Mucosa of stomach (tissue), 1 donor: Measurements from ENCODE around the gene ACOT7.

Source experiments
- H3K27me3 ChIP-seq: one replicate; pipeline ENCODE4 v1.7.0; 2013; ENCODE audit warnings: mild to moderate bottlenecking, low read length; ENCODE audit not compliant: control insufficient read depth, insufficient read depth
- H3K36me3 ChIP-seq: one replicate; pipeline ENCODE4 v1.7.0; 2013; ENCODE audit warnings: low read length; ENCODE audit not compliant: control insufficient read depth, insufficient read depth
- H3K4me1 ChIP-seq: one replicate; pipeline ENCODE4 v1.7.0; 2013; ENCODE audit warnings: mild to moderate bottlenecking, low read length; ENCODE audit not compliant: control insufficient read depth, insufficient read depth
- H3K4me3 ChIP-seq: one replicate; pipeline ENCODE4 v1.7.0; 2013; ENCODE audit warnings: low read length
- H3K9ac ChIP-seq: one replicate; pipeline ENCODE4 v1.7.0; 2013; ENCODE audit warnings: mild to moderate bottlenecking, low read length, moderate library complexity
- H3K9me3 ChIP-seq: one replicate; pipeline ENCODE4 v1.7.0; 2013; ENCODE audit warnings: mild to moderate bottlenecking, low read length, moderate library complexity; ENCODE audit not compliant: control insufficient read depth
- donor health status: Pancreatic carcinoma.

Gene ACOT7

GRCh38 chr1:6279613-6280383, 113.8 kb downstream of the ACOT7 start:
- Histone ChIP-seq H3K9me3 (no peaks in the 10 kb centered on the region), H3K9ac (no peak overlapping the region), H3K27me3 (no peaks in the 10 kb centered on the region), H3K36me3 (no peaks in the 10 kb centered on the region), H3K4me3 (no peak overlapping the region), H3K4me1 (peaks cover 16% of the 10 kb centered on the region)

- no peak overlapping the region for H3K9ac ChIP-seq
- H3K9me3 ChIP-seq, result no peaks in the 10 kb centered on the region
- H3K4me3 ChIP-seq, result no peak overlapping the region
- H3K36me3 ChIP-seq, result no peaks in the 10 kb centered on the region
- H3K27me3 ChIP-seq, result no peaks in the 10 kb centered on the region
- H3K4me1 ChIP-seq, result peaks cover 16% of the 10 kb centered on the region
Measured at GRCh38 chr1:6279066-6279465, 114.5 kb downstream of the ACOT7 start.

DNA sequence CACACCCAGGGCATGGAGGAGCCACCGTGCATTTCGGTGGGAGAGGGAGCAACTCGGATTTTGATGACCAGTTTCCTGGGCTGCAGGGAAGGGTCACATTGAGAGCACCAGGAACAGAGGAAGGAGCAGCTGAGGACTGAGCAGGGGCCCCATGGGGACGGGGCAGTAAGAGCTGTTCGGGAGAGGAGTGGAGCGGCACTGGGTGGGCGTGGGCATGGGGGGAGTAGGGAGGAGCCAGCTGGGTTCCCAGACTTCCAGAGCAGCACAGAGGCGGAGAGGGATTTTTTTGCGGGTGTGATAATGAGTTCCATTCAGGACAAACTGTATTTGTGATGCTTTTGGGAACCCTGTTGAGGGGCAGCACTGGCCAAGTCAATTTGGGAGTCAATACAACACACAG, 115.3 kb downstream of the ACOT7 start:
- Histone ChIP-seq H3K27me3 (no peaks in the 10 kb centered on the region), H3K36me3 (no peaks in the 10 kb centered on the region), H3K4me3 (no peak overlapping the region), H3K9me3 (no peaks in the 10 kb centered on the region), H3K9ac (no peak overlapping the region), H3K4me1 (peaks cover 16% of the 10 kb centered on the region)

DNA sequence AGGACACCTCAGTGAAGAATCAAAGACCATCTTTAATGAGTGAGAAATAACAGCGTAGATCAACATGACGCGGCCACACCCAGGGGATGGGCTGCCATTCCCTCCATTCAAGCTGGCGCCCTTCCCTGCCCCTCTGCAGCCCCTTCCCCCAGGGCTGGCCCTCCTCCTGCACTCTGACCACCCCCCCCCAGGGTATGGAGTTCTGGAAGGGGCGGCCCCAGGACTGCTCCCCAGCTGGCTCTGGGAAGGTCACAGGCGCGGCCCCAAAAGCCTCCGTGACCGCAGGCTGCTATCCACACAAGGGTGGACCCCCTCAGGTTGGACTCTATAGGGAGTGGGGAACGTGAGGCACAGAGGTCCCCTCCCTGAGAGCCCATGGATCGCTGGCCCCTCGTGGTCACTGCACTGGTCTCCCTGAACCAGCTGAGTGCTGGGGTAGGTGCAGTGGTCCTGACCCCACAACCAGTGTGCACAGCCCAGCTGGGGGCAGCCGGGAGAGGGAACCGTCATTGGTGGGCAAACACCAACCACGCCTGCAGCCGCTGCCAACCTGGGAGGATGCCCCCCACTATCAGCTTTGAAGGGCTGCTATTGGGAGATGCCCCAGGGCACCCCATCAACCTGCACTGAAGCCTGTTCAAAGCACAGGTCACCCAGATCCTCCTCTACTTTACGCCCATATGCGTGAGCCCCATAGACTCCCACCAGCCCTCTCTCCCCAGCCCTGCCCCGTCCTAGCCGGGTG, 116.6 kb downstream of the ACOT7 start:
- no peak overlapping the region for H3K4me3 ChIP-seq
- peaks cover 13% of the 10 kb centered on the region for H3K4me1 ChIP-seq
- no peak overlapping the region for H3K9ac ChIP-seq

GRCh38 chr1:6275826-6276782, 117.5 kb downstream of the ACOT7 start:
- H3K9me3 ChIP-seq, result no peaks in the 10 kb centered on the region
- H3K4me3 ChIP-seq, result no peak overlapping the region
- H3K4me1 ChIP-seq, result peaks cover 9% of the 10 kb centered on the region
- no peak overlapping the region for H3K9ac ChIP-seq
- H3K27me3 ChIP-seq, result no peaks in the 10 kb centered on the region
- H3K36me3 ChIP-seq, result no peaks in the 10 kb centered on the region

More for the DNA sequence above, 116.6 kb downstream of the ACOT7 start:
- Histone ChIP-seq H3K36me3 (no peaks in the 10 kb centered on the region), H3K9me3 (no peaks in the 10 kb centered on the region), H3K27me3 (no peaks in the 10 kb centered on the region)

DNA sequence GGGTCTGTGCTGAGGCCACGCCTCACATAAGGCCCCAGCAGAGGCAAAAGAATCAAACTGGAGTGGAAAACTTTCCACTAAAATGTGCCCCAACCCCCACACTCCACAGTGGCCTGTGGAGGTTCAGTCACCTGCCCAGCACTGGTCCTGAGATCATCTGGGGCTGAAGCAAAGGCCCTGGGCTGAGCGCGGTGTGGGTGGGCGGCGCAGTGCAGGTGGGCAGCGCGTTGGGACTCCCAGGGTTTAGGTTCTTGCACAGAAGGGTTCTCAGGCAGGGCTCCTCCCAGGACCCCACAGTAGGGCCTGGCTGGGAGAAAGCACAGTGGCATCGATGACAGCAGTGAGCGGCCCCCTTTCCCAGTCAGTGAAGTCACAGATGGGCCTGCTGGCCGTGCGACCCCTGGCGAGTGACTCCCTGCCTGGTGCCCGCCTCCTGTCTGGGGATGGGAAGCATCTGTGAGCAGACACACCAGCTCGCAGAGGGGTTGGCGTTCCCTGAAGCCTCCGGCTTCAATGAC, 118.9 kb downstream of the ACOT7 start:
- Histone ChIP-seq H3K27me3 (no peaks in the 10 kb centered on the region), H3K36me3 (no peaks in the 10 kb centered on the region), H3K9ac (no peak overlapping the region), H3K4me1 (peaks cover 22% of the 10 kb centered on the region), H3K9me3 (no peaks in the 10 kb centered on the region), H3K4me3 (no peak overlapping the region)

DNA sequence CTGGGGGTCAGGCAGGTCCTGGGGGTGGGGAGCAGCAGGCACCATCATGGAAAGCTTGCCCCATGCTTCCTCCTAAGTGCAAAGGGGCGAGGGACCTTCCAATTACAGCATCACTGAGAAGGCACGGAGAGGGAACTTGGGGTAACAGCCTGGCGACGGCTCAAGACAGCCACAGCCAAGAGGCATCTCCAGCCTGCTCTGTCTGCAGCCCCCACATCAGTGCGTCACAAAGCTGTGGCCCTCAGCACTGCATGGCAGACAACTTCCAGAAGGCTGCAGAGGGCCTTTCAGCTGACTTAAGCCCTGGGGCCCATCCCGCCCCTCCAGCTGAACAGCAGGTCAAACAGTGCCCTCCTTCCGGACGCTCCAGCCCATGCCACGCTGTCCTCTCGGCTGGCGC, 119.5 kb downstream of the ACOT7 start:
- Histone ChIP-seq H3K9ac (no peak overlapping the region), H3K27me3 (no peaks in the 10 kb centered on the region), H3K4me1 (peaks cover 24% of the 10 kb centered on the region), H3K4me3 (no peak overlapping the region), H3K36me3 (no peaks in the 10 kb centered on the region), H3K9me3 (no peaks in the 10 kb centered on the region)

DNA sequence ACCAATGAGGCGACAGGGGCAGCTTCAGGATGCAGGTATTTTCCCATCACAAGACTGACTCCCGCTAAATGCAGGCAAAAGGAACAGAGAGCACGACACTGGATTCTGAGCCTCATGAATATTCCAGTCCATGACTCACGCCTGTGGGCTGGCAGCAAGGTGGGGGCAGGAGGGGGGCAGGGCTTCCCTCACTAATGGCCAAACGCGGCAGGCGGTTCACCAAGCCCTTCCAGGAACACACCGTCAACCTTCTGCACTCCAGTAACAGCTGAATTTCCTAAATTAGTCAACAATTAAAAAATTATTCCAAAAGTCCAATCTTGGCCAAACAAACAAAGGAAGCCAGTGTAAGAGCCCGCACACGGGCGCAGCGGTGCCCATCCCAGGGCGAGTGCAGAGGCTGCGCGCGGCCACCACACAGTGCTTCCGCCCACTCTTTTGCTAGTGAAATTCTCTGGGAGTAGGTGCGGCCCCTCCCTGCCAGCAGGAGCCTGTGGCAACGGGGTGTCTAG, 120.1 kb downstream of the ACOT7 start:
- Histone ChIP-seq H3K9me3 (no peaks in the 10 kb centered on the region), H3K4me3 (no peak overlapping the region), H3K4me1 (peaks cover 24% of the 10 kb centered on the region), H3K27me3 (no peaks in the 10 kb centered on the region), H3K36me3 (no peaks in the 10 kb centered on the region), H3K9ac (no peak overlapping the region)

GRCh38 chr1:6272868-6273267, 120.7 kb downstream of the ACOT7 start:
- Histone ChIP-seq H3K36me3 (no peaks in the 10 kb centered on the region), H3K4me3 (no peak overlapping the region), H3K9me3 (no peaks in the 10 kb centered on the region), H3K9ac (no peak overlapping the region), H3K4me1 (peaks cover 24% of the 10 kb centered on the region), H3K27me3 (no peaks in the 10 kb centered on the region)

- H3K4me1 ChIP-seq, result peaks cover 24% of the 10 kb centered on the region
- H3K36me3 ChIP-seq, result no peaks in the 10 kb centered on the region
- no peak overlapping the region for H3K9ac ChIP-seq
- H3K4me3 ChIP-seq, result no peak overlapping the region
- H3K27me3 ChIP-seq, result no peaks in the 10 kb centered on the region
- no peaks in the 10 kb centered on the region for H3K9me3 ChIP-seq
Measured at GRCh38 chr1:6272452-6272851, 121.1 kb downstream of the ACOT7 start.

DNA sequence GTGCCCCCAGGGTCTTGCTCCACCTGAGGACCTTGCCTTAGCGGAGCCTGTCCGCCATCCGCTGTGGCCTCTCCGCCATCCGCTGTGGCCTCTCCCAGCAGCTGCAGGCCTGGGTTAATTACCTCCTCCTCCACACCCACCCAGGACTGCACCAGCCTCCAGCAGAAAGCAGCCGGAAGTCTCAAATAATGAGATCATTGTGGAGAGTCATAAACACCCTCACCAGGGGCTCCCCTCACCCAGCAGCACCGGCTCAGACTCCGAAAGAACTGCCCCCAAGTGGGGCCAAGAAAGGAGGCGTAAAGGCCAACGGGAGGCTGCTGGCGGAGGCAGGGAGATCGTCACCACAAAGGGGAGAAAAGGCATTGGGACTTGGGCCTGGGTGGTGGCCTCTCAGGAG, 122.0 kb downstream of the ACOT7 start:
- Histone ChIP-seq H3K27me3 (no peaks in the 10 kb centered on the region), H3K4me3 (no peak overlapping the region), H3K4me1 (peaks cover 24% of the 10 kb centered on the region), H3K9ac (no peak overlapping the region), H3K36me3 (no peaks in the 10 kb centered on the region), H3K9me3 (no peaks in the 10 kb centered on the region)
